Ectodermal cell (in vitro differentiated cells): Measurements from ENCODE around the gene PLEKHA4.

Experiments used
- H3K27ac ChIP-seq: 2 replicates; pipeline ENCODE4 v1.7.0; 2013; ENCODE audit warnings: mild to moderate bottlenecking, low read depth, low read length; ENCODE audit not compliant: insufficient read depth, poor library complexity, severe bottlenecking
- H3K27me3 ChIP-seq: 2 replicates; pipeline ENCODE4 v1.7.0; 2013; ENCODE audit warnings: mild to moderate bottlenecking, low read length; ENCODE audit not compliant: insufficient read depth, control insufficient read depth, poor library complexity, severe bottlenecking
- H3K36me3 ChIP-seq: one replicate; pipeline ENCODE4 v1.7.0; 2013; ENCODE audit warnings: low read length; ENCODE audit not compliant: control insufficient read depth, insufficient read depth
- H3K4me1 ChIP-seq: one replicate; pipeline ENCODE4 v1.7.0; 2013; ENCODE audit warnings: low read length; ENCODE audit not compliant: control insufficient read depth, insufficient read depth
- H3K4me3 ChIP-seq: 2 replicates; pipeline ENCODE4 v1.7.0; 2013; ENCODE audit warnings: low read depth, low read length, control low read depth; ENCODE audit not compliant: insufficient read depth
- H3K9me3 ChIP-seq: 2 replicates; pipeline ENCODE4 v1.7.0; 2013; ENCODE audit warnings: mild to moderate bottlenecking, low read length, moderate library complexity; ENCODE audit not compliant: control insufficient read depth
- WGBS, 2 experiments: methylation state at CpG; one replicate each; pipeline ENCODE4 v1.1.7; 2013; ENCODE audit warnings: missing lambda C conversion rate in 2 of 2; 5-methylcytosine and 5-hydroxymethylcytosine counted together

PLEKHA4 gene

DNA sequence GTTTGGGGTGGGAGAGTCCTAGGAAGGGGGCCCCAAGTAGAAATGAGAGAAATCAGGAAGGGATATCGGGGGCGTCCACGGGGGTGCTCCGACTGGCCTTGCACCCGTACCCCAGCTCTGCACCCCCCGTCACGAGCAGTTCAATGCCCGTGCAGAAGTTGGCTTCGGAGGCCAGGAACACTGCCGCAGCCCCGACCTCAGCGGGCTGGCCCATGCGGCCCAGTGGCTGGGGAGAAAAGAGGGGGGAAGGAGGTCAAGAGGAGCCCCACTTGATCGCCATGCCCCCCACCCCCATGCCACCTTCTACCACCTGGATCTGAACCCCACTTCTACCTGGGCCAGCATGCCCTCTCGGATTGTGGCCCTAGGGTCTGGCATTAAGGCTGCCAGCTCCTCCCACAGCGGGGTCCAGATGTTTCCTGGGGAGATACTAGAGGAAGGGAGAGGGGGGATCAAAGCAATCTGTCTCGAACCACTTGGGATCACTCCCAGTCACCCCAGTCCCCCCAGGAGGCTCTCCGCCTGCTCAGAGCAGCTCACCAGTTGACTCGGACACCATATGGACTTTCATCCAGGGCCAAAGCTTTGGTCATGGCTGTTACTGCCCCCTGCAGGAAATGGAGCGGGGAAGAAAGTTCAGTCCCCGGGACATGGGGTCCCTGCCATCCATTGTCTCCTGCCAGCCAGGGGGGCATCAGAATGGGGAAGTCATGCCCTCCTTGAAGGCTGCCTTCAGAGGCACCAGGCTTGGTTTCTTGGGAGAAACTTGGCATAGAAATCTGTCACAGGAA lies 55.1 kb downstream of the PLEKHA4 start:
- no peaks in the 10 kb centered on the region for H3K36me3 ChIP-seq
- peaks cover 4% of the 10 kb centered on the region for H3K4me1 ChIP-seq
- WGBS, 2 experiments, result 91% methylated on average over 20 to 21 of the region's 21 CpGs
- H3K4me3 ChIP-seq, result no peak overlapping the region
- no peaks in the 10 kb centered on the region for H3K9me3 ChIP-seq
- H3K27ac ChIP-seq, result no peak overlapping the region
- no peaks in the 10 kb centered on the region for H3K27me3 ChIP-seq

DNA sequence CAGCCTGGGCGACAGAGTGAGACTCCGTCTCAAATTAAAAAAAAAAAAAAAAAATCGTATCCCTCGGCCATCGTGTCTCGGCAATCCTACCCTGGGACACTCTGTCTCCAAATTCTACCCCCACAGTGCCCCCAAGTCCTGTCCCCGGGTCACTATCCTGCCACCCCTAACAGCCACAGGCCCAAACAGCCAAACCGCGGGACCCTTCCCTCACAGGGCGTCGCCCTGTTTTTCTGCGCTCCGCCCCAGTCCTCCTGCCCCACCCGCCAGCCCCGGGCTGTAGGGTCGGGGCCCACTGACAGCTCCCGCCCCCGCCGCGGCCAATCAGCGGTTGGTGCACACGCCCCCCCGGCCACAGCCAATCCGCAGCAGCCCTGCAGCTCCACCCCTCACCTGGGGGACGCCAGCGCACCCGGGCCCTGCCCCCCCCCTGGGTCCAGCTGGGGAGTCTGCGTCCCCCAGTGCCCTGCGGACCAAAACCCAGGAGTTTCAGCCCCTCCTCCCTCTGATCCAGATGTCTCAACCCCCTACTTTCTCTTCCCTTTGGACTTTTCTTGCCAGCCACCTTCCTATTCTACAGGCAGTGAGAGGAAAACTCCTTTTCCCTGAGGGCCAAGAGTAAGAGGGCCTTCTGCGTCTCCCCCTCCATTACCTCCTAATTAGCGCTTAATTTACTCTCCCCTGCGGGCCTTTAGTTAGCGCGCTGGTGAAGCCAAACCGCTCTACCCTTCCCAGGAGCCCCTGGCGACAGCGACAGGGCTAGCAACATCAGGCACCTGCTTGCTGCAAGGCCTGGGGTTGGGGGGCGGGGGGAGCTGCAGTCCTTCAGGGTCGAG lies 56.1 kb downstream of the PLEKHA4 start:
- peak overlapping the region; percentile 52 for H3K27ac ChIP-seq
- H3K36me3 ChIP-seq, result no peaks in the 10 kb centered on the region
- no peaks in the 10 kb centered on the region for H3K9me3 ChIP-seq
- peaks cover 12% of the 10 kb centered on the region for H3K4me1 ChIP-seq
- no peaks in the 10 kb centered on the region for H3K27me3 ChIP-seq
- peak overlapping the region; percentile 25 for H3K4me3 ChIP-seq
- 4 to 5% methylated on average over 39 of the region's 39 CpGs for WGBS, 2 experiments

DNA sequence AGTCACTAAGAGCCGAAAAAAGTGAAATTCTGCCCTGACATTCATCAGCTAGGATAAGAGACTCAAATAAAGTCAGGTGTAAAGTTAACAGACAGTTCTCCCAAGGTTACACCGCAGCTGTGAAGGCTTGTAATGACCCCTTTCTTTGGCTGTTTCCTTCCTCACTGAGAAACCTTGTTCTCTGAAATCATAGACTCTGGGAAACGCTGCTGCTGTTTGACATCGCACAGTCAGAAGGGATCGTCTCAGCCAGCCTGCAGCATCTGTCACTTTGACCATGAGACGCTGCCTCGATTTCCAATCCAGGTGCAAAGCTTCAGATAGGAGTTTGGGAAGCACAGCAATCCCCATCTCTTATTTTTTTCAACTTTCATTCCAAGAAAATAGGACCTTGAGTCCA lies 58.3 kb downstream of the PLEKHA4 start:
- WGBS, 2 experiments, result 51 to 61% methylated on average over 7 of the region's 7 CpGs
- H3K36me3 ChIP-seq, result no peaks in the 10 kb centered on the region
- no peaks in the 10 kb centered on the region for H3K9me3 ChIP-seq
- H3K4me3 ChIP-seq, result peak overlapping the region; percentile 56
- H3K4me1 ChIP-seq, result peaks cover 19% of the 10 kb centered on the region
- no peak overlapping the region for H3K27ac ChIP-seq
- H3K27me3 ChIP-seq, result no peaks in the 10 kb centered on the region

GRCh38 chr19:48807590-48808308 lies 60.7 kb downstream of the PLEKHA4 start:
- Histone ChIP-seq H3K9me3 (no peaks in the 10 kb centered on the region), H3K4me3 (no peak overlapping the region), H3K27ac (peak overlapping the region; percentile 26), H3K27me3 (no peaks in the 10 kb centered on the region), H3K36me3 (no peaks in the 10 kb centered on the region), H3K4me1 (peaks cover 19% of the 10 kb centered on the region)
- 85 to 89% methylated on average over 13 of the region's 13 CpGs for WGBS, 2 experiments

DNA sequence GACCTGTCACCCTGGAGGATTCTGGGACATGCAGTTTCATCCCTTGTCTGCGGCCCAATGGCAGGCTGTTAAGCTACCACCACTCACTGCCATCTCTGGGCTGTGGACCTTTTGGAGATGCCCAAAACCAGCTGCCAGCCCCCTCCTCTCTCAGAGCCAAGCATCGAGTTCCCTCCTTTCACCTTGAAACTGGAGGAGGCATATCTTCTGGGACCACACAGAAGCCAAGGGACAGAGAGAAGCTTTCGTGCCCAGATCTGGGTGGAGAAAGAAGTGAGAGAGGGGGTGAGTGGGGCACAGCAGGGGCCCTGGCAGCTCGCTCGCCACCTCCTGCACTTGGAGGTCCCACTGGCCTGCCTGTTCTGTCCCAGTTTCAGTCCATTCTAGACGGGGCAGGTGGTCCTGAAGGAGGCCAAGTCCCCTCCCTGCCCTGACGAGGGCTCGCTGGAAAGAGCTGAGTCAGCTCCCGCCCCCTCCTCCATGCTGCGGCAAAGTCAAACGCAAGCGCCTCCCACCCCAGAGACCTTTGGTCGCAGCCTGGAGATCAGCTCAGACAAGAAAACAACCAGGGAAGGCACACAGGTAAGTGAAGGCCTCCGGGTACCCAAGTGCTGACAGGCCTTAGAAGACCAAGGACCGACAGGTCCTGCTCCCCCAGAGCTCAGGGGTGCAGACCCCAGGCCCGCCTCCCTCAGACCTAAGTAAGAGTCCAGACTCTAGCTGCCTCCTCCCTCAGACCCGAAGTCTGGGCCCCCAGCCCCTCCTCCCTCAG lies 61.4 kb downstream of the PLEKHA4 start:
- H3K4me1 ChIP-seq, result peaks cover 19% of the 10 kb centered on the region
- H3K27me3 ChIP-seq, result no peaks in the 10 kb centered on the region
- H3K36me3 ChIP-seq, result no peaks in the 10 kb centered on the region
- H3K4me3 ChIP-seq, result no peak overlapping the region
- 49 to 52% methylated on average over 17 of the region's 17 CpGs for WGBS, 2 experiments
- H3K9me3 ChIP-seq, result no peaks in the 10 kb centered on the region
- peak overlapping the region; percentile 50 for H3K27ac ChIP-seq

DNA sequence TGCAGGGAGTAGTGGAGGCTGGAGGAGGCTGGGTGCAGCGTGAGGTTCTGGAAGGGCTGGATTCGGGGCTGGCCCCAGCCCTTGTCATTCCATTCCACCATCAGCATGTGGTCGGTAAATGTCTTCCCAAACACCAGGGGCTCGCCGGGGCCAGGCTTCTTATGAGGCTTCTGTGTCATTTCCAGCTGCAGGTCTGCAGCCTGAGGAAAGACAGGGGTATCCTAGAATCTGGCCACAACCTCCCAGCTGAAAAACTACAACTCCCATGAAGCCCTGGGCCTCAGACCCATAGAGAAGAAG lies 61.9 kb downstream of the PLEKHA4 start:
- Histone ChIP-seq H3K9me3 (no peaks in the 10 kb centered on the region), H3K27me3 (no peaks in the 10 kb centered on the region), H3K4me1 (peaks cover 19% of the 10 kb centered on the region), H3K27ac (no peak overlapping the region), H3K4me3 (no peak overlapping the region), H3K36me3 (no peaks in the 10 kb centered on the region)
- 52 to 57% methylated on average over 5 of the region's 5 CpGs for WGBS, 2 experiments

GRCh38 chr19:48805452-48805851 lies 63.0 kb downstream of the PLEKHA4 start:
- H3K9me3 ChIP-seq, result no peaks in the 10 kb centered on the region
- WGBS, 2 experiments, result 88 to 90% methylated on average over 14 to 15 of the region's 15 CpGs
- H3K27ac ChIP-seq, result no peak overlapping the region
- no peaks in the 10 kb centered on the region for H3K36me3 ChIP-seq
- no peaks in the 10 kb centered on the region for H3K27me3 ChIP-seq
- peaks cover 19% of the 10 kb centered on the region for H3K4me1 ChIP-seq
- no peak overlapping the region for H3K4me3 ChIP-seq

DNA sequence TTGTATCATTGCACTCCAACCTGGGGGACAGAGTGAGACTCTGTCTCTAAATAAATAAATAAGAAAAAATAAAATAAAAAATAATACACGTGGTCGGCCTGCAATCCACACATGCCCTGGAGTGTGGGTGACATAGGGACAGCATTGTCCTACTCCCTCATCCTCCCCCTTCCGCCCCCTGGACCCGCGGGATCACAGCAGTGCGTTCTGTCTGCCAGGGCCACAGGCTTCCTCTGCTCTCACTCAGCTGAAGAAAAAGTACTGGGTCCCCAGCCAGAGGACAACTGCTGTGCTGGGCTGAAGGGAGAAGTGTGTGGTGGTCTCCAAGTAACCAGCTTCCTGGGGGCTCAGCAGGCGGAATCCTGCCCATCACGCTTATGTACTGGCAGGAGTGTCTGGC lies 63.9 kb downstream of the PLEKHA4 start:
- WGBS, 2 experiments, result 94 to 96% methylated on average over 8 of the region's 8 CpGs
- Histone ChIP-seq H3K27me3 (no peaks in the 10 kb centered on the region), H3K9me3 (no peaks in the 10 kb centered on the region), H3K4me1 (peaks cover 15% of the 10 kb centered on the region), H3K4me3 (no peak overlapping the region), H3K27ac (no peak overlapping the region), H3K36me3 (no peaks in the 10 kb centered on the region)

DNA sequence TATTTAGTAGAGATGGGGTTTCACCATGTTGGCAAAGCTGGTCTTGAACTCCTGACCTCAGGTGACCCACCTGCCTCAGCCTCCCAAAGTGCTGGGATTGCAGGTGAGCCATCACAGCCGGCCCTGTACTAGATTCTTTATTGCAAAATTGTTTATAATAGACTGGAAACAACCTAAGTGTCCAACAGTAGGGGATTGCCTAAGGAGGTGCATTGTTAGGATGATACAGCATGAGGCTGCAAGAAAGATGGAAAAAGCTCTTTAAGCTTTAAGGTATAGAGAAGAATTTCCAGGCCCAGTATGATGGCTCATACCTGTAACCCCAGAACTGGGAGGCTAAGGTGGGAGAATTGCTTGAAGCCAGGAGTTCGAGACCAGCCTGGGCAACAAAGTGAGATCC lies 65.8 kb downstream of the PLEKHA4 start:
- Histone ChIP-seq H3K4me1 (peaks cover 10% of the 10 kb centered on the region), H3K9me3 (no peaks in the 10 kb centered on the region), H3K27me3 (no peaks in the 10 kb centered on the region), H3K27ac (no peak overlapping the region), H3K36me3 (no peaks in the 10 kb centered on the region), H3K4me3 (no peak overlapping the region)
- 90 to 92% methylated on average over 2 of the region's 2 CpGs for WGBS, 2 experiments
